HG03066 (cell line): ENCODE results near the gene PDK2.
A peak's percentile ranks its signal among the peaks of the same experiment; 100 is the strongest.

Source experiments
- ATAC-seq: cut with Tn5 transposase; IDR thresholded peaks from one replicate; pipeline ENCODE4 v1.9.1; 2021; ENCODE audit warnings: low read depth; ENCODE audit not compliant: unreplicated experiment

Gene PDK2

GRCh38 chr17:50094753-50095619 is at the start of gene PDK2:
Gene PDK2 (plus strand): TSS chr17:50095351. CDS start chr17:50095436, 85 bp downstream.
- ATAC-seq, result peak; percentile 91

GRCh38 chr17:50046179-50046578 is 49.0 kb upstream of the PDK2 start:
- no peak for ATAC-seq

GRCh38 chr17:50046667-50047066 is 48.5 kb upstream of the PDK2 start:
- no peak for ATAC-seq

- no peak for ATAC-seq
Observed at GRCh38 chr17:50047083-50047482, 48.1 kb upstream of the PDK2 start.

- no peak for ATAC-seq
Observed at GRCh38 chr17:50047488-50048126, 47.5 kb upstream of the PDK2 start.

- no peak for ATAC-seq
Observed at GRCh38 chr17:50048146-50048720, 46.9 kb upstream of the PDK2 start.

- ATAC-seq, result no peak
Observed at GRCh38 chr17:50048988-50049387, 46.2 kb upstream of the PDK2 start.

GRCh38 chr17:50049636-50050035 is 45.5 kb upstream of the PDK2 start:
- no peak for ATAC-seq

- ATAC-seq, result no peak
Observed at GRCh38 chr17:50050431-50051032, 44.6 kb upstream of the PDK2 start.

GRCh38 chr17:50051082-50051576 is 44.0 kb upstream of the PDK2 start:
- no peak for ATAC-seq

GRCh38 chr17:50051606-50052005 is 43.5 kb upstream of the PDK2 start:
- ATAC-seq, result no peak

GRCh38 chr17:50052241-50052796 is 42.8 kb upstream of the PDK2 start:
- ATAC-seq, result no peak

GRCh38 chr17:50052822-50053653 is 42.1 kb upstream of the PDK2 start:
- no peak for ATAC-seq

GRCh38 chr17:50053654-50053960 is 41.5 kb upstream of the PDK2 start:
- no peak for ATAC-seq

GRCh38 chr17:50055055-50055425 is 40.1 kb upstream of the PDK2 start:
- ATAC-seq, result no peak

GRCh38 chr17:50055426-50056216 is 39.5 kb upstream of the PDK2 start, which contains the start of gene ITGA3:
Gene ITGA3 (plus strand): TSS chr17:50056110. CDS start chr17:50056440, 330 bp downstream.
- no peak for ATAC-seq

GRCh38 chr17:50056217-50056960 is 38.8 kb upstream of the PDK2 start:
- ATAC-seq, result no peak

- no peak for ATAC-seq
Observed at GRCh38 chr17:50056961-50057330, 38.2 kb upstream of the PDK2 start.
